ENCODE measurements around the gene FGF14. TPM values are rescaled to one million over a fixed set of nuclear protein-coding genes. Genes with fewer than 3 reads are reported as not detected.
A peak's percentile ranks its signal among the peaks of the same experiment; 100 is the strongest.
"Not testable (repeated sequence)": the region's sequence is repeated elsewhere in the genome, so short reads cannot be mapped to it uniquely, and the experiment has no call there.

Gene FGF14
- total and polyA plus RNA-seq, 2 donors from 2014 or later = 0.47 to 3.3 TPM

DNA sequence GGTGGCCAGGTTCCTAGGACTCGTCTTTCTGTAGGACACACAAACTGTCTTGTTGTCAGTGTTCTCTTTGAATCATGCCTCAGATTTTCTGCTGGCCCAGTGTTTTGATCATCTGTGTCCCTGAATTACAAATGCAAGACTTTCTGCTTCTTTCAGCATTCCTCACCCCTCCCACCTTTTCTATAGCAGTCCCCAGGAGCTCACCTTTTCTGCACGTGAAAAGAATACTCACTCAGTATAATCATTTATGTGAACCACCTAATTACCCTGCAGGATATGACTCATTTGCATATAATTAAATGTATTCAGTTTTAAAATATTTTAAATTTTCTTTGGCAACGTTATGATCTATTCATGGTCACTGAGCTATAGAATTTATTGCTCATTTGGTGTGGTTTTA is 560.1 kb downstream of the FGF14 start:
- DNase-seq (no peak), FAIRE-seq (no peak)
- Histone ChIP-seq H3K9ac (ENCODE audit: low read length in 3 of 3) (no peak overlapping the region), H3K9me3 (ENCODE audit: control insufficient read depth in 2 of 3, insufficient read depth in 1 of 3, low read length in 3 of 3) (no peaks in the 10 kb centered on the region), H3K4me1 (ENCODE audit: control insufficient read depth in 2 of 3, insufficient read depth in 2 of 3, low read depth in 1 of 3, low read length in 3 of 3) (no peaks in the 10 kb centered on the region), H3K27me3 (ENCODE audit: control insufficient read depth, insufficient read depth, low read length) (no peaks in the 10 kb centered on the region), H3K4me3 (ENCODE audit: low read length in 3 of 3) (no peak overlapping the region), H3K27ac (ENCODE audit: low read depth in 2 of 2, low read length in 2 of 2) (no peak overlapping the region), H3K36me3 (ENCODE audit: control insufficient read depth in 2 of 3, insufficient read depth in 3 of 3, low read length in 3 of 3) (no peaks in the 10 kb centered on the region)
- TF ChIP-seq, protein P1, sequence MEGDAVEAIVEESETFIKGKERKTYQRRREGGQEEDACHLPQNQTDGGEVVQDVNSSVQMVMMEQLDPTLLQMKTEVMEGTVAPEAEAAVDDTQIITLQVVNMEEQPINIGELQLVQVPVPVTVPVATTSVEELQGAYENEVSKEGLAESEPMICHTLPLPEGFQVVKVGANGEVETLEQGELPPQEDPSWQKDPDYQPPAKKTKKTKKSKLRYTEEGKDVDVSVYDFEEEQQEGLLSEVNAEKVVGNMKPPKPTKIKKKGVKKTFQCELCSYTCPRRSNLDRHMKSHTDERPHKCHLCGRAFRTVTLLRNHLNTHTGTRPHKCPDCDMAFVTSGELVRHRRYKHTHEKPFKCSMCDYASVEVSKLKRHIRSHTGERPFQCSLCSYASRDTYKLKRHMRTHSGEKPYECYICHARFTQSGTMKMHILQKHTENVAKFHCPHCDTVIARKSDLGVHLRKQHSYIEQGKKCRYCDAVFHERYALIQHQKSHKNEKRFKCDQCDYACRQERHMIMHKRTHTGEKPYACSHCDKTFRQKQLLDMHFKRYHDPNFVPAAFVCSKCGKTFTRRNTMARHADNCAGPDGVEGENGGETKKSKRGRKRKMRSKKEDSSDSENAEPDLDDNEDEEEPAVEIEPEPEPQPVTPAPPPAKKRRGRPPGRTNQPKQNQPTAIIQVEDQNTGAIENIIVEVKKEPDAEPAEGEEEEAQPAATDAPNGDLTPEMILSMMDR (IDR thresholded peaks at IDR 0.05; ENCODE audit: borderline replicate concordance, extremely low read depth, insufficient read depth) = no peak
- intact Hi-C loops (cut with DNase I) = no loop called here

DNA sequence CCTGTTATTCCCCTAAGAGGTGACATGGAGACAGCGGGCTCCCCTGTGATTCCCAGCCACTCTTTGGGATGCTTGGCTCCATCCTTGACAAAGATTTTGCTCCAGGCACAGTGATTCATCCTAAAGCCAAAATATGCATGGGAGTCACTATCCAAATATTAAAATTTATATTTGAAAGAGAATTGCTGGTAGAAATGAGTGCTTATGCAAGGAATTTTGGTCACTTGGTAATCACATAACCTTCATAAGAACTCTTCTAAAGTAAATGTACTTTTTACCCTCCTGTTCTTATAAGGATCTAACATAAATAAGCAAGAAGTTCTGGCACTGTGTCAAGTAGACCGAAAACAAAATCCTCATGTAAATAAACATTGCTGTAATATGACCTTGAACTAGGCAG is 563.5 kb downstream of the FGF14 start:
- TF ChIP-seq, protein P1 (IDR thresholded peaks at IDR 0.05; ENCODE audit: borderline replicate concordance, extremely low read depth, insufficient read depth) = no peak
- Histone ChIP-seq H3K4me3 (ENCODE audit: low read length in 3 of 3) (no peak overlapping the region), H3K36me3 (ENCODE audit: control insufficient read depth in 2 of 3, insufficient read depth in 3 of 3, low read length in 3 of 3) (no peaks in the 10 kb centered on the region), H3K9ac (ENCODE audit: low read length in 3 of 3) (no peak overlapping the region), H3K27me3 (ENCODE audit: control insufficient read depth, insufficient read depth, low read length) (no peaks in the 10 kb centered on the region), H3K27ac (ENCODE audit: low read depth in 2 of 2, low read length in 2 of 2) (no peak overlapping the region), H3K4me1 (ENCODE audit: control insufficient read depth in 2 of 3, insufficient read depth in 2 of 3, low read depth in 1 of 3, low read length in 3 of 3) (no peaks in the 10 kb centered on the region), H3K9me3 (ENCODE audit: control insufficient read depth in 2 of 3, insufficient read depth in 1 of 3, low read length in 3 of 3) (no peaks in the 10 kb centered on the region)
- FAIRE-seq (no peak), DNase-seq (peak in 2 of 5 donors; percentile 20 to 31)
- intact Hi-C loops (cut with DNase I) = no loop called here

DNA sequence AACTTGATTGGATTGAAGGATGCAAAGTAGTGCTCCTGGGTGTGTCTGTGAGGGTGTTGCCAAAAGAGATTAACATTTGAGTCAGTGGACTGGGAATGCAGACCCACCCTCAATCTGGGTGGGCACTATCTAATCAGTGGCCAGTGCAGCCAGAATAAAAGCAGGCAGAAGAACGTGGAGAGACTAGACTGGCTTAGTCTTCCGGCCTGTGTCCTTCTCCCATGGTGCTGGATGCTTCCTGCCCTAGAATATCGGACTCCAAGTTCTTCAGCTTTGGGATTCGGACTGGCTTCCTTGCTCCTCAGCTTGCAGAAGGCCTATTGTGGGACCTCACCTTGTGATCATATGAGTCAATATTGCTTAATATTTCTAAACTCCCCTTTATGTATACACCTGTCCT is 564.1 kb downstream of the FGF14 start:
- H3K9me3 ChIP-seq (ENCODE audit: control insufficient read depth in 2 of 3, insufficient read depth in 1 of 3, low read length in 3 of 3); H3K9ac ChIP-seq (ENCODE audit: low read length in 3 of 3); H3K4me1 ChIP-seq (ENCODE audit: control insufficient read depth in 2 of 3, insufficient read depth in 2 of 3, low read depth in 1 of 3, low read length in 3 of 3); H3K27ac ChIP-seq (ENCODE audit: low read depth in 2 of 2, low read length in 2 of 2); DNase-seq; H3K27me3 ChIP-seq (ENCODE audit: control insufficient read depth, insufficient read depth, low read length); H3K36me3 ChIP-seq (ENCODE audit: control insufficient read depth in 2 of 3, insufficient read depth in 3 of 3, low read length in 3 of 3); H3K4me3 ChIP-seq (ENCODE audit: low read length in 3 of 3); FAIRE-seq; intact Hi-C loops (cut with DNase I): not testable (repeated sequence)

DNA sequence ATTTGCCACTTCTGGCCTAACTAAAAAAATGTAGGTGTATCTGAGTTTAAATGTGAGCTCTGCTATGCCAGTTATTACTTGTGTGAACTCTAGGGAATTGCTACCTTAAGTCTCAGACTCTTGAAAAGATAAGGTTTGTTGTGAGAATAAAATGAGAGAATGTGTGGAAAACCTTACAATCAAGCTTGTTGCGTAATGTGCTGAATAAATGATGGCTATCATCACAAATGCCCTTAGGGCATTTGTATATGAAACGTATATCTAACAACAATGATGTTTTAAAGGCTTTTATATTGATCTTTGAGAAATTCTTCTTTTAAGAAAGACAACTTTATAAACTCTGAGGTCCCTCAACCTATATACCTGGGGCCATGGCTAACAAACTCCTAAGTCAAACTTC is 564.6 kb downstream of the FGF14 start:
- no peak for FAIRE-seq
- no peaks in the 10 kb centered on the region for H3K4me1 ChIP-seq (ENCODE audit: control insufficient read depth in 2 of 3, insufficient read depth in 2 of 3, low read depth in 1 of 3, low read length in 3 of 3)

More for the DNA sequence above, 564.6 kb downstream of the FGF14 start:
- TF ChIP-seq, protein P1 (IDR thresholded peaks at IDR 0.05; ENCODE audit: borderline replicate concordance, extremely low read depth, insufficient read depth) = no peak
- no peak for DNase-seq
- no peak overlapping the region for H3K9ac ChIP-seq (ENCODE audit: low read length in 3 of 3)
- H3K4me3 ChIP-seq (ENCODE audit: low read length in 3 of 3) = no peak overlapping the region
- intact Hi-C loops (cut with DNase I) = no loop called here
- H3K27me3 ChIP-seq (ENCODE audit: control insufficient read depth, insufficient read depth, low read length) = no peaks in the 10 kb centered on the region
- H3K27ac ChIP-seq (ENCODE audit: low read depth in 2 of 2, low read length in 2 of 2) = no peak overlapping the region
- H3K9me3 ChIP-seq (ENCODE audit: control insufficient read depth in 2 of 3, insufficient read depth in 1 of 3, low read length in 3 of 3) = no peaks in the 10 kb centered on the region
- no peaks in the 10 kb centered on the region for H3K36me3 ChIP-seq (ENCODE audit: control insufficient read depth in 2 of 3, insufficient read depth in 3 of 3, low read length in 3 of 3)

All from kidney (tissue), 14 donors.